ENCODE data around the gene ORM1. TPM values are rescaled to one million over a fixed set of nuclear protein-coding genes. Genes with fewer than 3 reads are reported as not detected.

Gene ORM1
- total and polyA plus RNA-seq, 2 donors from 2014 or later: 0.73 TPM; not detected in 1

- Histone ChIP-seq H3K27me3 (ENCODE audit: control insufficient read depth, insufficient read depth, low read length) (no peaks in the 10 kb centered on the region), H3K4me1 (ENCODE audit: control insufficient read depth in 2 of 3, insufficient read depth in 2 of 3, low read depth in 1 of 3, low read length in 3 of 3) (peaks cover 0 to 10% (median 7%) of the 10 kb centered on the region in 3 donors), H3K4me3 (ENCODE audit: low read length in 3 of 3) (no peak overlapping the region), H3K9ac (ENCODE audit: low read length in 3 of 3) (no peak overlapping the region), H3K9me3 (ENCODE audit: control insufficient read depth in 2 of 3, insufficient read depth in 1 of 3, low read length in 3 of 3) (no peaks in the 10 kb centered on the region), H3K36me3 (ENCODE audit: control insufficient read depth in 2 of 3, insufficient read depth in 3 of 3, low read length in 3 of 3) (peaks cover 0 to 2% (median 0%) of the 10 kb centered on the region in 3 donors), H3K27ac (ENCODE audit: low read depth in 2 of 2, low read length in 2 of 2) (no peak overlapping the region)
- no peak for FAIRE-seq
- TF ChIP-seq CTCF (IDR thresholded peaks at IDR 0.05; ENCODE audit: borderline replicate concordance, extremely low read depth, insufficient read depth): no peak
- intact Hi-C loops (cut with DNase I): loop anchor here (5.0 kb wide), 1 partner anchor 130 kb away; the partner anchor contains the start of gene COL27A1
- peak in 2 of 5 donors; percentile 44 to 59 for DNase-seq
These were observed 35.1 kb upstream of the ORM1 start for GRCh38 chr9:114287763-114288192.

DNA sequence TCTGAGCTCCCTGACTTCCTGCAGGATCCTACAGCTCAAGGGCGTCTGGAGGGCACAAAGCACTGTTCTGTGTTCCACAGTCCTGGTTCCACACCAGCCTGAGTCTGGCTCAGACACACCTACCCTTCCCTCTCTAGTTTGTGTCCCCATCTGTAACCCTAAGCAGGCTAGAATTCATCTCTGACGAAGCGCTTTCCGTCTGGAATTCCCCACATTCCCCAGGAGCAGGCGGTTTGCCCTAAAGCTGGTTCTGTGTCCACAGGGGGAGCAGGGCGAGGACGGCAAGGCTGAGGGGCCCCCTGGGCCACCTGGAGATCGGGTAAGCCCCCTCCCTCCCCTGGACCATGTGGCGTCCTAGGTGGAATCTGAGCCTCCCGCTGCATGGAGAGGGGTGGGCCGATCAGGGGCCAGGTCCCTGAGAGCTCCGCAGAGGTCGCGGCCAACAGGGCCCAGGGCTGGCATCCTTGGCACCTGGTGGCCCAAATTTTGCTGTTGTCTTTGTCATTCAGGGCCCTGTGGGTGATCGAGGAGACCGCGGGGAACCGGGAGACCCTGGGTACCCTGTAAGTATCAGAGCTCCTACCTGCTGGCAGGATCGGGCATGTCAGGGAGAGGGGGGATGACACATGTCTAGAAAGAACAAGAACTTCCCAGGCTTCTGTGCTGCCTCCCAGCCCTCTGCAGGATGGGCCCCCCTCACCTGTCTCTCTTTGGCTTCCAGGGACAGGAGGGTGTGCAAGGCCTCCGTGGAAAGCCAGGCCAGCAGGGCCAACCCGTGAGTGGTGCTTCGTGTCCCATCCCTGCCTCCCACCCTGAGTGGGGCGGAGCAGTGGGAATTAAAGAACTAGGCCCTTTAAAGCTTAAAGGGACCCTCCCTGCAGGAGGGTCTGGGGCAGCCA is 34.5 kb upstream of the ORM1 start:
- no peaks in the 10 kb centered on the region for H3K27me3 ChIP-seq (ENCODE audit: control insufficient read depth, insufficient read depth, low read length)
- no peak overlapping the region for H3K4me3 ChIP-seq (ENCODE audit: low read length in 3 of 3)
- intact Hi-C loops (cut with DNase I): loop anchor here (5.0 kb wide), 1 partner anchor 131 kb away; the partner anchor contains the start of gene COL27A1
- no peak overlapping the region for H3K27ac ChIP-seq (ENCODE audit: low read depth in 2 of 2, low read length in 2 of 2)
- FAIRE-seq (no peak), DNase-seq (peak; percentile 62 to 78 (median 69))
- no peaks in the 10 kb centered on the region for H3K9me3 ChIP-seq (ENCODE audit: control insufficient read depth in 2 of 3, insufficient read depth in 1 of 3, low read length in 3 of 3)
- no peak for TF ChIP-seq CTCF (IDR thresholded peaks at IDR 0.05; ENCODE audit: borderline replicate concordance, extremely low read depth, insufficient read depth)
- H3K9ac ChIP-seq (ENCODE audit: low read length in 3 of 3): no peak overlapping the region
- H3K36me3 ChIP-seq (ENCODE audit: control insufficient read depth in 2 of 3, insufficient read depth in 3 of 3, low read length in 3 of 3): peaks cover 0 to 2% (median 0%) of the 10 kb centered on the region in 3 donors
- peaks cover 0 to 10% (median 7%) of the 10 kb centered on the region in 3 donors for H3K4me1 ChIP-seq (ENCODE audit: control insufficient read depth in 2 of 3, insufficient read depth in 2 of 3, low read depth in 1 of 3, low read length in 3 of 3)

DNA sequence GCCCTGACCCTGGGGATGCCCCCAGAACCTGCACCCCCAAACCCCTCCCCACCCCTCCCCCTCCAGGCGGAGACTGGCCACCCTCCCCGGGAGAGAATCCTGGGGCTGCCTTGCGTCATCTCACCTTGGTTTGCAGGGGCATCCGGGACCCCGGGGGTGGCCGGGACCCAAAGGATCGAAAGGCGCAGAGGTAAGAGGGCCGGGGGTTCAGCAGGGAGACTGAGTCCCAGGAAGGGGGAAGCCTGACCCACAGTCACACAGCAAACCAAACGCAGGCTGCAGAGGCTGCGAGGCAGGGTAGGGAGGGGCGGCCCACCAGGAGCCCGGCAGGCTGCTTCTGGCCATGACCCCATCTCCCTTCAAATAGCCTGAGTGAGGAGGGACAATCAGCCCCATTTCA is 33.8 kb upstream of the ORM1 start:
- Histone ChIP-seq H3K4me3 (ENCODE audit: low read length in 3 of 3) (no peak overlapping the region), H3K4me1 (ENCODE audit: control insufficient read depth in 2 of 3, insufficient read depth in 2 of 3, low read depth in 1 of 3, low read length in 3 of 3) (peaks cover 0 to 10% (median 7%) of the 10 kb centered on the region in 3 donors), H3K27me3 (ENCODE audit: control insufficient read depth, insufficient read depth, low read length) (no peaks in the 10 kb centered on the region), H3K9ac (ENCODE audit: low read length in 3 of 3) (no peak overlapping the region), H3K27ac (ENCODE audit: low read depth in 2 of 2, low read length in 2 of 2) (no peak overlapping the region), H3K9me3 (ENCODE audit: control insufficient read depth in 2 of 3, insufficient read depth in 1 of 3, low read length in 3 of 3) (no peaks in the 10 kb centered on the region), H3K36me3 (ENCODE audit: control insufficient read depth in 2 of 3, insufficient read depth in 3 of 3, low read length in 3 of 3) (peaks cover 0 to 2% (median 0%) of the 10 kb centered on the region in 3 donors)
- DNase-seq (peak in 1 of 5 donors; percentile 54), FAIRE-seq (no peak)
- intact Hi-C loops (cut with DNase I): loop anchor here (5.0 kb wide), 1 partner anchor 132 kb away; the partner anchor contains the start of gene COL27A1
- TF ChIP-seq CTCF (IDR thresholded peaks at IDR 0.05; ENCODE audit: borderline replicate concordance, extremely low read depth, insufficient read depth): no peak
